Lower lobe of right lung (tissue), 2 donors: ENCODE measurements around the gene AGBL1. TPM values are rescaled to one million over a fixed set of nuclear protein-coding genes. Genes with fewer than 3 reads are reported as not detected.

Experiments used
- ATAC-seq, 2 donors: fragments of 200-7000 bp; cut with Tn5 transposase; one replicate each; pipeline ENCODE4 v1.9.1; 2020 to 2022; ENCODE audit warnings: mild to moderate bottlenecking in 2 of 2, moderate library complexity in 2 of 2
- DNase-seq: peaks from one replicate; pipeline ENCODE4 v3.0.0-alpha.2; 2020
- H3K27ac ChIP-seq: fragments of 200-600 bp; one replicate; pipeline ENCODE4 v1.8.0; 2022
- H3K27me3 ChIP-seq: fragments of 200-600 bp; one replicate; pipeline ENCODE4 v1.8.0; 2022; ENCODE audit warnings: low read depth
- H3K36me3 ChIP-seq: fragments of 200-600 bp; one replicate; pipeline ENCODE4 v1.8.0; 2022; ENCODE audit warnings: mild to moderate bottlenecking
- H3K4me1 ChIP-seq: fragments of 200-600 bp; one replicate; pipeline ENCODE4 v1.8.0; 2022
- H3K4me3 ChIP-seq: fragments of 200-600 bp; one replicate; pipeline ENCODE4 v1.8.0; 2022; ENCODE audit warnings: mild to moderate bottlenecking
- H3K9me3 ChIP-seq: fragments of 200-600 bp; one replicate; pipeline ENCODE4 v1.8.0; 2022
- CTCF ChIP-seq: fragments of 200-600 bp; IDR thresholded peaks from one replicate; pipeline ENCODE4 v1.8.0; 2022; ENCODE audit warnings: antibody characterized with exemption, mild to moderate bottlenecking
- intact Hi-C: fragments of 100-400 bp; cut with DNase I; formaldehyde crosslinking; loops from one replicate; pipeline ENCODE4 v1.11.0; 2022
- total RNA-seq: library from RNA; stranded (reverse); fragmentation: NEBNext Ultra II Directional; extraction: Animal tissue kit (Norgen Biotek cat#: 25700); gene quantifications from one replicate; pipeline ENCODE4 v1.2.1, GENCODE V29; 2021
- donor health status: DM: no; HTN: yes; CAD: no; lungs with severe emphysema.

Gene AGBL1
- total RNA-seq, 1 donor from 2014 or later, result 12.0 TPM

GRCh38 chr15:86183596-86184491 lies 104.2 kb downstream of the AGBL1 start:
- Histone ChIP-seq H3K4me1 (no peaks in the 10 kb centered on the region), H3K36me3 (no peaks in the 10 kb centered on the region), H3K27me3 (no peaks in the 10 kb centered on the region), H3K27ac (no peak overlapping the region), H3K4me3 (no peak overlapping the region), H3K9me3 (no peaks in the 10 kb centered on the region)
- ATAC-seq, result no peak
- no peak for TF ChIP-seq CTCF
- no peak for DNase-seq
- intact Hi-C loops, result no loop called here

- Histone ChIP-seq H3K27me3 (no peaks in the 10 kb centered on the region), H3K9me3 (no peaks in the 10 kb centered on the region), H3K27ac (no peak overlapping the region), H3K4me1 (no peaks in the 10 kb centered on the region), H3K4me3 (no peak overlapping the region), H3K36me3 (no peaks in the 10 kb centered on the region)
- no peak for DNase-seq
- intact Hi-C loops, result no loop called here
- TF ChIP-seq CTCF, result no peak
- ATAC-seq, result no peak
Measured at GRCh38 chr15:86193716-86194380, 114.2 kb downstream of the AGBL1 start.

- TF ChIP-seq CTCF, result no peak
- intact Hi-C loops, result no loop called here
- no peaks in the 10 kb centered on the region for H3K27me3 ChIP-seq
- no peaks in the 10 kb centered on the region for H3K4me1 ChIP-seq
- no peak overlapping the region for H3K27ac ChIP-seq
- no peaks in the 10 kb centered on the region for H3K9me3 ChIP-seq
- ATAC-seq (no peak), DNase-seq (no peak)
- no peaks in the 10 kb centered on the region for H3K36me3 ChIP-seq
- H3K4me3 ChIP-seq, result no peak overlapping the region
Measured at GRCh38 chr15:86197770-86198169, 118.1 kb downstream of the AGBL1 start.

- TF ChIP-seq CTCF, result no peak
- no peaks in the 10 kb centered on the region for H3K27me3 ChIP-seq
- no peaks in the 10 kb centered on the region for H3K4me1 ChIP-seq
- no peak overlapping the region for H3K4me3 ChIP-seq
- intact Hi-C loops, result no loop called here
- no peak overlapping the region for H3K27ac ChIP-seq
- ATAC-seq, result no peak
- no peak for DNase-seq
- H3K36me3 ChIP-seq, result no peaks in the 10 kb centered on the region
- H3K9me3 ChIP-seq, result no peaks in the 10 kb centered on the region
Measured at GRCh38 chr15:86199467-86200145, 119.9 kb downstream of the AGBL1 start.

GRCh38 chr15:86201313-86202008 lies 121.8 kb downstream of the AGBL1 start:
- Histone ChIP-seq H3K27ac (no peak overlapping the region), H3K4me3 (no peak overlapping the region), H3K27me3 (no peaks in the 10 kb centered on the region), H3K9me3 (no peaks in the 10 kb centered on the region), H3K36me3 (no peaks in the 10 kb centered on the region), H3K4me1 (no peaks in the 10 kb centered on the region)
- no peak for ATAC-seq
- no peak for TF ChIP-seq CTCF
- DNase-seq, result no peak
- intact Hi-C loops, result no loop called here
